Measurements from ENCODE around the gene PPP2R3B.
"Not testable (repeated sequence)": the region's sequence is repeated elsewhere in the genome, so short reads cannot be mapped to it uniquely, and the experiment has no call there.

The PPP2R3B gene

DNA sequence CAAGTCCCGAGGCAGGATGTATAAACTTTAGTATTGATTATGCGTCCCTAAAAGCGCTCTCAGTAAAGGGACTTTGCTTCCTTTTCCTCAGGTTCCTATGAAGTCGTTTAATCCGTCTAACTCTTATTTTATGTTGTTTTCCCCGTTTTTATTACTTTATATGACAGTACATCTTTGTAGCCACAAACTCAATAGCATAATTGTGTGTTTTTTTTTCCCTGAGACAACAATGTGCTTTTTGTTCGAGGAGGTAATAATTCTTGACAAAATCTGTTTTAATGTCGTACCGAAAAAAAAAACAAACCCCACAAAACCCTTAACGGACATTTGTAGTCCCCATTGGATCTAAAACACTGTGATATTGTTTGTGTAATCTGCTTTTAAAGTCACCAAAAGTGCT, 17.9 kb upstream of the PPP2R3B start:
- DNase-seq = no peak

- DNase-seq = no peak
Measured at GRCh38 chrX:402857-403256, 16.1 kb upstream of the PPP2R3B start.

DNA sequence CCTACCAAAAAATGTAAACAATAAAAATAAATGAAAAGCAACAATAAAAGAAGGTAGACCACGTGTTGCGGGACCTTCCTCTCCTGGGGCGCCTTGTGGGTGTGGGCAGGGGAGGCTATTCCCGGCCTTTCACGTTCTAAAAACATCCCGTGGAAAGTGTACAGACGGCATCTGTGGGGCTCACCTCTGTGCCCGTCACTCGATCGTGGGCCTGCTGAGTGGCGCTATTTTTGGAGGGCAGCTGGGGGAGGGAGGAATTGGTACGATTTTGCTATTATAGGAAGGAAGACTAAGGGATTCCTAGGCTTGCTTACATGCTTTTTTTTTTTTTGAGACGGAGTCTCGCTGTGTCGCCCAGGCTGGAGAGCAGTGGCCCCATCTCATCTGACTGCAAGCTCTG, 13.6 kb upstream of the PPP2R3B start:
- no peak for DNase-seq

- DNase-seq = no peak
Measured at GRCh38 chrX:397575-397974, 10.9 kb upstream of the PPP2R3B start.

DNA sequence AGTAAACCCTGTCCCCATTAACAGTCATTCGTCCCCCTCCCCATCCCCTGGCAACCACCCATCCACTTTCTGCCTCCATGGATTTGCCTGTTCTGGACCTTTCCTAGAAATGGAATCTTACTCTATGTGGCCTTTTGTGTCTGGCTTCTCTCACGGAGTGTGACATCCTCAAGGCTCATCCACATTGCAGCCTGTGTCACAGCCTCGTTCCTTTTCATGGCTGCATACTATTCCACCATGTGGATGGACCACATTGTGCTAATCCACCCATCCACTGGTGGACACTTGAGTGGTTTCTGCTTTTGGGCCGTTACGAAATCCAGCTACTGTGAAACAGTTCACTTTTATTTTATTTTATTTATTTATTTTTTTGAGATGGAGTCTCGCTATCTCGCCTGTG, 8.1 kb upstream of the PPP2R3B start:
- no peak for DNase-seq

GRCh38 chrX:392575-392846, 5.8 kb upstream of the PPP2R3B start:
- DNase-seq = no peak

GRCh38 chrX:391717-392574, 5.2 kb upstream of the PPP2R3B start:
- DNase-seq = no peak

DNA sequence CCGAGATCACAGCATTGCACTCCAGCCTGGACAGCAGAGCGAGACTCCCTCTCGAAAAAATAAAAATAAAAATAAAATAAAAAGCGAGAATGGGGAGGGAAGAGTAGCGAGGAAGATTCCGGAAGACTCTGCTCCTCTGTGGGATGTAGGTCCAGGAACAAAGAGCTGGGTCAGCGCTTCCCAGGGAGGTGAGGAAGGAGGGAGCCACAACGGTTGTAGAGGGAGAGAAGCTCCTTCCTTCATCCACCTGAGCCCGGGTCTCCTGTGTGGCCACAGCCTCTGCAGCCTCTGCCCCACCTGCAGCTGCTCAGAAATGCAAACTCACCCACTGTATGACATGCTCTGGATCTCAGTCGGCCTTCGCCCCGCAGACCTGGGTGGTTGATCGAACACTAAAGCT, 3.8 kb upstream of the PPP2R3B start:
- DNase-seq = no peak

GRCh38 chrX:389021-389441, 2.3 kb upstream of the PPP2R3B start:
- no peak for DNase-seq

GRCh38 chrX:387729-388128, 1.0 kb upstream of the PPP2R3B start:
- DNase-seq = no peak

GRCh38 chrX:386239-386767, 404 bp downstream of the PPP2R3B start:
- DNase-seq = no peak

DNA sequence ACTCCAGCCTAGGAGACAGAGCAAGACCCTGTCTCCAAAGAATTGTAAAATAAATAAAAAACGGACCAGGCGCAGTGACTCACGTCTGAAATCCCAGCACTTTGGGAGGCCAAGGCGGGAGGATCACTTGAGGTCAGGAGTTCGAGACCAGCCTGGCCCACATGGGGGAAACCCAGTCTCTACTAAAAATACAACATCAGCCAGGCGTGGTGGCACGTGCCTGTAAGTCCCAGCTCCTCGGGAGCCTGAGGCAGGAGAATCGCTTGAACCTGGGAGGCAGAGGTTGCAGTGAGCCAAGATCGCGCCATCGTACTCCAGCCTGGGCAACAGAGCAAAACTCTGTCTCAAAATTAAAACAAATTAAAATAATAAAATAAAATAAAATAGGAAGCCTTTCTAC, 971 bp downstream of the PPP2R3B start:
- not testable (repeated sequence) for DNase-seq

DNA sequence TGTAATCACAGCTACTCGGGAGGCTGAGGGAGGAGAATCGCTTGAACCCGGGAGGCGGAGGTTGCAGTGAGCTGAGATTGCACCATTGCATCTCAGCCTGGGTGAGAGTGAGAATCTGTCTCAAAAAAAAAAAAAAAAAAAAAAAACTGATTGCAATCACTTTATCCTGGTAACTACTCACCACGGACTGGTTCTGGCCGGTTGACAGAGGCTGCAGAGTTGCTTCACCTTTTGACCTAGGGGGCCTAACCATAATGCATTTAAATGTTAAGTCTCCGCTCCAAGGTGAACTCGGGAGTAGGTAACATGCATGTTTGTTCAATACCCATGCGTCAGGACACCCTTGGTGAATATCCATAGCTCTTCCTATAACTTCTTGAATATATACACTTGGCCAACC, 1.8 kb downstream of the PPP2R3B start:
- DNase-seq = no peak

GRCh38 chrX:378443-378842, 8.3 kb downstream of the PPP2R3B start:
- DNase-seq = no peak

GRCh38 chrX:376206-376605, 10.5 kb downstream of the PPP2R3B start:
- not testable (repeated sequence) for DNase-seq

DNA sequence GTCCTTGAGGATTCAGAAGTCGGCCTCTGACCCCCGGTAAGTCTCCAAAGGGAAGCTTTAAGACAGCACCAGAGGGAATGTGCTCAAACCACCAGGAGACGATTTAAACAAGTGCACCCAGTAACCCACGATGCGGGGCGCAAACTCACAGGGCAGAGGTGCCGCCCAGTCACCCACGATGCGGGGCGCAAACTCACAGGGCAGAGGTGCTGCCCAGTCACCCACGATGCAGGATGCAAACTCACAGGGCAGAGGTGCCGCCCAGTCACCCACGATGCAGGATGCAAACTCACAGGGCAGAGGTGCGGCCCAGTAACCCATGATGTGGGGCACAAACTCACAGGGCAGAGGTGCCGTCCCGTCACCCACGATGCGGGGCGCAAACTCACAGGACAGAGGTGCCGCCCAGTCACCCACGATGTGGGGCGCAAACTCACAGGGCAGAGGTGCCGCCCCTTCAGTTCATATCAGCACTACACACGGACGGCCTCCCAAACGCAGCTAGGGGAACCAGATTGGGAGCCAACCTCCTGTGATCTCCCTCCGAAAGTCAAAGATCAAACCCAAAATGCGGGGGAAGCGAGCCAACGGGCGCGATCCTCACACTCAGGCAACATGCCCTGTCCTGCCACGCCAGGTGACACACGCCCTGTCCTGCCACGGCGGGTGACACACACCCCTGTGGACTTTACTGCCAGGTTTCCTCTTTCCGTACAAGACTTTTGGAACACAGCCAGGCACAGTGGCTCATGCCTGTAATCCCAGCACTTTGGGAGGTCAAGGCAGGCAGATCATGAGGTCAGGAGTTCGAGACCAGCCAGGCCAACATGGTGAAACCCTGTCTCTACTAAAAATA, 11.3 kb downstream of the PPP2R3B start:
- DNase-seq = no peak

GRCh38 chrX:374596-374995, 12.1 kb downstream of the PPP2R3B start:
- DNase-seq = no peak

- no peak for DNase-seq
Measured at GRCh38 chrX:373641-374471, 12.9 kb downstream of the PPP2R3B start.

- no peak for DNase-seq
Measured at GRCh38 chrX:372856-373640, 13.7 kb downstream of the PPP2R3B start.

DNA sequence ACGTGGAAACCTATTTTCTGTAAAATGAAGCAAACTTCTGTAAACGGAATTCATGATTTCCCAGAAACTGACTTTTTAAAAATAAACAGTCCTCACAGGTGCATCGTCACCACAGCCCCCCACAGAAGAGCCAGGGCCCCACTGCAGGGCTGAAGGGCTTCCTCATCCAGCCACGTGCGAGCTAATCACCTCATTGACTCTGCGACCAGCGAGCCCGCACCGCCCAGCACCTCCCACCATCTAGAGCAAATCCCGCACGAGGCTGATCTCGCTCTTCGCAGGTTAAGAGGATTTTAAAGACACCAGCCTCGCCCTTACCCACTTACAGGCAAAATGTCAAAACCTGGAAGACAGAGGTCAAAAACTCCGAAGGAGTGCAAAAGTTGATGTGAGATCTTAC, 14.8 kb downstream of the PPP2R3B start:
- no peak for DNase-seq

- DNase-seq = no peak
Measured at GRCh38 chrX:370963-371745, 15.6 kb downstream of the PPP2R3B start.
